H1 (cell line): ENCODE data around the gene COL16A1. TPM values are rescaled to one million over a fixed set of nuclear protein-coding genes. Genes with fewer than 3 reads are reported as not detected.

Experiments
- ATF3 ChIP-seq: IDR thresholded peaks from 2 replicates; pipeline ENCODE4 v1.6.1; 2011; ENCODE audit warnings: low read depth, mild to moderate bottlenecking, low read length; ENCODE audit not compliant: insufficient read depth
- NRF1 ChIP-seq: IDR thresholded peaks from 2 replicates; pipeline ENCODE4 v1.6.1; 2011; ENCODE audit warnings: mild to moderate bottlenecking, low read depth, low read length, improper control_type of control experiment
- polyA plus RNA-seq, 7 experiments: library from polyadenylated mRNA; depleted of rRNA in 3 of 7; stranded (reverse) in 5 of 7; unstranded in 2 of 7; fragments of >200 nt in 5 of 7; fragments of 200-250 nt in 2 of 7; gene quantifications; 1 replicate in 5 of 7; 2 replicates in 1 of 7; 4 replicates in 1 of 7; pipeline versions ENCODE4 v1.2.1 to v1.2.3, GENCODE V29; 2011 to 2013; ENCODE audit warnings: missing spikeins in 2 of 7, mixed read lengths in 2 of 7
- total RNA-seq: library from RNA; stranded (reverse); fragmentation: NEBNext Ultra II Directional; extraction: Animal tissue kit (Norgen Biotek cat#: 25700); gene quantifications from 2 replicates; pipeline ENCODE4 v1.2.1, GENCODE V29; 2021

The COL16A1 gene
- total and polyA plus RNA-seq, 2 of the 8 experiments (the other 6 are each of a cell fraction or from before 2014, with no cell fraction given) = 2.0 to 10.5 TPM

DNA sequence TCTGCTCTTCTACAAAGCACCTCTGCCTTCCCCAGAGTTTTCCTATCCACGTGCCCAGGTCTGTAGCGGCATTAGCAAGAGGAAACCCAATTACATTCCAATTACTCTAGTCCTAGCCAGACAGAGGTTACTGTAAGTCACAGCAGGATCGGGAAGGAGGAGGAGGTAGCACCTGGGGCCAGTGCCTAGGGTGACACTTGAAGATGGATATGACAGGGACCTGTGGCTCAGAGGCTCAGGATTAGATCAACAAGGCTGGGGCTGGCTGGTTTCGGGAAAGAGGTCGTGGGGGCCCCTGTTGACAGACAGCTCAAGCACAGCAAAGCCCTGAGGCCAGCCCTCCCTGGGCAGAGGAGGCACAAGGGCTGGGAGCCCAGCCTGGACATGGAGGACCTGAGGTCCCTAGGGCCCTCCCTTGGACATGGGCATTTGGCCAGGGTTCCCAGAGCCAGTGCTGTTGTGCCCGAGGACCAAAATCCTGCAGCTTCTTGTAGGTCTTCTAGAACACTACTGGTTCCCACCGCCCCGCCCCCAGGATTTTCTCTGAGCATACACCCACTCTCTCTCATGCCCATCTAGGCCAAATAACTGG, 89.3 kb downstream of the COL16A1 start (continued):
- TF ChIP-seq NRF1 (no peak), ATF3 (no peak)
